Measurements from ENCODE around the gene CPM.

DNA sequence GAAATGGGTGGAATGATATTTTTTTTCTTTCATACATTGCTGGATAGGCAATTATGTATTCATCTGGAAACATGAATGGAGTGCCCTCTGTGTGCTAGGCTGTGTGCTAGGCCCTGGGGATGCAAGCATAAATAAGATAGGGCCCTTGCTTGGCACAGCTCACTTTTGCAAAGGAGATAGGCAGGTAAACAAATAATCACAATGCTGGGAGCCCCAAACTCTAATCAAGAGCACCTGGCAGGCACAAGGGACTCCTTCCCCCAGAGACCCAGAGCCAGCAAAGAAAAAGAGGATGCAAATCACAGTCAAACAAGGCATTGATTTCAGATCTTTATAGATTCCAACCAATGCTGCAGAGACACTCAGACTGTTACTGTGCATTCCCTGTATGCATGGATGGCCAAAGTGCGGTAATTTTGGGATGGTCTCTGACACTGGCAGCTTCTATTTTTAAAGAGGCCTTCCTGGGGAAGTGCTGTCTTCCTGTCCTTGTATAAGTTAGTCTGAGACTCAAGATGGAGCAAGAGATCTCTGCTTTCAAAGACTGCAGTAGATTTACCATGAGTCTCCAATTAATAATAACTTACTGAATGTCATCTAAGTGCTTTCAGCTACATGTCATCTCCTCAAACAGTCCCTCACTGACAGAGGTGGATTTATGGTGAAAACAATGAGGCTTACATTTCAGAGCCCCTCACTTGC, 45.1 kb upstream of the CPM start:
- no peak for TF ChIP-seq MYC (IDR thresholded peaks at IDR 0.05; ENCODE audit: low read depth, low read length)
- TF ChIP-seq, protein P1, sequence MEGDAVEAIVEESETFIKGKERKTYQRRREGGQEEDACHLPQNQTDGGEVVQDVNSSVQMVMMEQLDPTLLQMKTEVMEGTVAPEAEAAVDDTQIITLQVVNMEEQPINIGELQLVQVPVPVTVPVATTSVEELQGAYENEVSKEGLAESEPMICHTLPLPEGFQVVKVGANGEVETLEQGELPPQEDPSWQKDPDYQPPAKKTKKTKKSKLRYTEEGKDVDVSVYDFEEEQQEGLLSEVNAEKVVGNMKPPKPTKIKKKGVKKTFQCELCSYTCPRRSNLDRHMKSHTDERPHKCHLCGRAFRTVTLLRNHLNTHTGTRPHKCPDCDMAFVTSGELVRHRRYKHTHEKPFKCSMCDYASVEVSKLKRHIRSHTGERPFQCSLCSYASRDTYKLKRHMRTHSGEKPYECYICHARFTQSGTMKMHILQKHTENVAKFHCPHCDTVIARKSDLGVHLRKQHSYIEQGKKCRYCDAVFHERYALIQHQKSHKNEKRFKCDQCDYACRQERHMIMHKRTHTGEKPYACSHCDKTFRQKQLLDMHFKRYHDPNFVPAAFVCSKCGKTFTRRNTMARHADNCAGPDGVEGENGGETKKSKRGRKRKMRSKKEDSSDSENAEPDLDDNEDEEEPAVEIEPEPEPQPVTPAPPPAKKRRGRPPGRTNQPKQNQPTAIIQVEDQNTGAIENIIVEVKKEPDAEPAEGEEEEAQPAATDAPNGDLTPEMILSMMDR (IDR thresholded peaks at IDR 0.05; ENCODE audit: low read depth, low read length): no peak
